Mesodermal cell (in vitro differentiated cells): ENCODE data around the gene SPNS2.

Experiments
- H3K27ac ChIP-seq: 2 replicates; pipeline ENCODE4 v1.7.0; 2013; ENCODE audit warnings: mild to moderate bottlenecking, low read depth, low read length, moderate library complexity; ENCODE audit not compliant: severe bottlenecking
- H3K36me3 ChIP-seq: 2 replicates; pipeline ENCODE4 v1.7.1; 2013; ENCODE audit warnings: mild to moderate bottlenecking, low read length, moderate library complexity; ENCODE audit not compliant: control insufficient read depth, insufficient read depth
- H3K4me1 ChIP-seq: one replicate; pipeline ENCODE4 v1.7.1; 2013; ENCODE audit warnings: mild to moderate bottlenecking, low read length; ENCODE audit not compliant: insufficient read depth, control insufficient read depth, poor library complexity, severe bottlenecking
- H3K4me3 ChIP-seq: 2 replicates; pipeline ENCODE4 v1.7.0; 2013; ENCODE audit warnings: low read length, control low read depth, mild to moderate bottlenecking; ENCODE audit not compliant: insufficient read depth, poor library complexity, severe bottlenecking; ENCODE audit errors: extremely low read depth
- H3K9me3 ChIP-seq: 2 replicates; pipeline ENCODE4 v1.7.1; 2013; ENCODE audit warnings: mild to moderate bottlenecking, low read length, moderate library complexity; ENCODE audit not compliant: control insufficient read depth
- WGBS, 2 experiments: methylation state at CpG; one replicate each; pipeline ENCODE4 v1.1.5; 2013; ENCODE audit warnings: missing lambda C conversion rate in 2 of 2; ENCODE audit not compliant: insufficient coverage in 2 of 2; 5-methylcytosine and 5-hydroxymethylcytosine counted together

Gene SPNS2

GRCh38 chr17:4492721-4493561 lies 5.7 kb upstream of the SPNS2 start:
- 50 to 61% methylated on average over 15 to 19 of the region's 20 CpGs for WGBS, 2 experiments
- no peaks in the 10 kb centered on the region for H3K9me3 ChIP-seq
- H3K4me1 ChIP-seq, result peaks cover 6% of the 10 kb centered on the region
- H3K27ac ChIP-seq, result no peak overlapping the region
- H3K36me3 ChIP-seq, result no peaks in the 10 kb centered on the region
- H3K4me3 ChIP-seq, result no peak overlapping the region

- Histone ChIP-seq H3K4me3 (no peak overlapping the region), H3K36me3 (no peaks in the 10 kb centered on the region), H3K27ac (no peak overlapping the region), H3K4me1 (peaks cover 26% of the 10 kb centered on the region), H3K9me3 (no peaks in the 10 kb centered on the region)
- 55 to 56% methylated on average over 21 of the region's 23 CpGs for WGBS, 2 experiments
These were observed 1.4 kb upstream of the SPNS2 start for GRCh38 chr17:4497101-4497824.

- Histone ChIP-seq H3K4me1 (peaks cover 26% of the 10 kb centered on the region), H3K36me3 (no peaks in the 10 kb centered on the region), H3K27ac (no peak overlapping the region), H3K4me3 (peak overlapping the region; percentile 35), H3K9me3 (no peaks in the 10 kb centered on the region)
- 2 to 3% methylated on average over 28 to 44 of the region's 53 CpGs for WGBS, 2 experiments
These were observed 930 bp downstream of the SPNS2 start for GRCh38 chr17:4499431-4500190.

- Histone ChIP-seq H3K36me3 (no peaks in the 10 kb centered on the region), H3K9me3 (no peaks in the 10 kb centered on the region), H3K27ac (no peak overlapping the region), H3K4me1 (peaks cover 27% of the 10 kb centered on the region), H3K4me3 (peak overlapping the region; percentile 35)
- 24 to 39% methylated on average over 4 to 6 of the region's 7 CpGs for WGBS, 2 experiments
These were observed 1.5 kb downstream of the SPNS2 start for GRCh38 chr17:4500191-4500571.

GRCh38 chr17:4501295-4501949 lies 2.7 kb downstream of the SPNS2 start:
- H3K4me3 ChIP-seq, result no peak overlapping the region
- H3K9me3 ChIP-seq, result no peaks in the 10 kb centered on the region
- H3K36me3 ChIP-seq, result no peaks in the 10 kb centered on the region
- H3K4me1 ChIP-seq, result peaks cover 31% of the 10 kb centered on the region
- WGBS, 2 experiments, result 20% methylated on average over 1 of the region's 3 CpGs; no CpG with 5 or more reads in 1 of the 2 experiments
- no peak overlapping the region for H3K27ac ChIP-seq

- H3K4me3 ChIP-seq, result no peak overlapping the region
- H3K9me3 ChIP-seq, result no peaks in the 10 kb centered on the region
These were observed 3.9 kb downstream of the SPNS2 start for GRCh38 chr17:4502466-4503154.

GRCh38 chr17:4503283-4504025 lies 4.8 kb downstream of the SPNS2 start:
- no peak overlapping the region for H3K4me3 ChIP-seq
- 74 to 100% methylated on average over 2 to 3 of the region's 4 CpGs for WGBS, 2 experiments
- no peaks in the 10 kb centered on the region for H3K9me3 ChIP-seq
- peaks cover 20% of the 10 kb centered on the region for H3K4me1 ChIP-seq
- no peaks in the 10 kb centered on the region for H3K36me3 ChIP-seq
- no peak overlapping the region for H3K27ac ChIP-seq

More at GRCh38 chr17:4502466-4503154, 3.9 kb downstream of the SPNS2 start:
- Histone ChIP-seq H3K36me3 (no peaks in the 10 kb centered on the region), H3K27ac (no peak overlapping the region), H3K4me1 (peaks cover 27% of the 10 kb centered on the region)
- 77 to 89% methylated on average over 10 to 15 of the region's 18 CpGs for WGBS, 2 experiments

GRCh38 chr17:4504188-4504587 lies 5.5 kb downstream of the SPNS2 start:
- H3K4me1 ChIP-seq, result peaks cover 19% of the 10 kb centered on the region
- H3K4me3 ChIP-seq, result no peak overlapping the region
- H3K36me3 ChIP-seq, result no peaks in the 10 kb centered on the region
- WGBS, 2 experiments, result 85 to 88% methylated on average over 5 of the region's 5 CpGs
- no peaks in the 10 kb centered on the region for H3K9me3 ChIP-seq
- no peak overlapping the region for H3K27ac ChIP-seq

- peaks cover 11% of the 10 kb centered on the region for H3K4me1 ChIP-seq
- H3K36me3 ChIP-seq, result no peaks in the 10 kb centered on the region
- no peak overlapping the region for H3K27ac ChIP-seq
- 82 to 88% methylated on average over 5 of the region's 5 CpGs for WGBS, 2 experiments
- no peak overlapping the region for H3K4me3 ChIP-seq
- H3K9me3 ChIP-seq, result no peaks in the 10 kb centered on the region
These were observed 6.5 kb downstream of the SPNS2 start for GRCh38 chr17:4505187-4505586.
